Small intestine (tissue), 7 donors: ENCODE measurements around the gene CHIT1. TPM values are rescaled to one million over a fixed set of nuclear protein-coding genes. Genes with fewer than 3 reads are reported as not detected.
"Not testable (repeated sequence)": the region's sequence is repeated elsewhere in the genome, so short reads cannot be mapped to it uniquely, and the experiment has no call there.

Source experiments
- DNase-seq, 2 donors: peaks; one replicate each; pipeline versions ENCODE4 v3.0.0 to v3.0.0-alpha.2; 2013
- FAIRE-seq: peaks from 2 replicates; lab custom pipeline; 2012; peaks lifted over from hg19 to GRCh38; lab: Jason Lieb, UNC
- H3K27ac ChIP-seq, 3 donors: one replicate each; pipeline ENCODE4 v1.5.1; 2013; ENCODE audit warnings: low read length in 2 of 3, mild to moderate bottlenecking in 2 of 3, control low read depth in 1 of 3, inconsistent platforms in 1 of 3, low read depth in 1 of 3, moderate library complexity in 1 of 3
- H3K27me3 ChIP-seq, 3 donors: one replicate each; pipeline ENCODE4 v1.6.1; 2013; ENCODE audit warnings: low read length in 3 of 3, inconsistent platforms in 1 of 3; ENCODE audit not compliant: control insufficient read depth in 3 of 3, insufficient read depth in 3 of 3
- H3K36me3 ChIP-seq, 3 donors: one replicate each; pipeline ENCODE4 v1.6.1; 2013; ENCODE audit warnings: low read length in 3 of 3, inconsistent platforms in 1 of 3, low read depth in 1 of 3, mild to moderate bottlenecking in 1 of 3, moderate library complexity in 1 of 3; ENCODE audit not compliant: control insufficient read depth in 3 of 3, insufficient read depth in 2 of 3
- H3K4me1 ChIP-seq, 3 donors: one replicate each; pipeline ENCODE4 v1.6.1; 2013; ENCODE audit warnings: low read length in 2 of 3, inconsistent platforms in 1 of 3, low read depth in 1 of 3, mild to moderate bottlenecking in 1 of 3, moderate library complexity in 1 of 3; ENCODE audit not compliant: control insufficient read depth in 3 of 3, insufficient read depth in 2 of 3
- H3K4me3 ChIP-seq, 3 donors: one replicate each; pipeline ENCODE4 v1.5.1; 2013; ENCODE audit warnings: low read length in 3 of 3, control low read depth in 1 of 3, inconsistent platforms in 1 of 3, low read depth in 1 of 3, mild to moderate bottlenecking in 1 of 3, moderate library complexity in 1 of 3
- H3K9me3 ChIP-seq, 2 donors: one replicate each; pipeline ENCODE4 v1.6.1; 2013; ENCODE audit warnings: low read depth in 1 of 2, low read length in 1 of 2; ENCODE audit not compliant: control insufficient read depth in 2 of 2, insufficient read depth in 1 of 2
- WGBS, 3 donors: extraction: QIAGEN DNeasy Blood & Tissue Kit; methylation state at CpG; one replicate each; pipeline ENCODE4 v1.1.7; 2013; 5-methylcytosine and 5-hydroxymethylcytosine counted together
- polyA plus RNA-seq, 4 donors: library from polyadenylated mRNA; stranded (reverse) in 3 of 4; unstranded in 1 of 4; fragments of 200-250 nt in 3 of 4; fragments of 120-200 nt in 1 of 4; gene quantifications; one replicate each; pipeline versions ENCODE4 v1.2.1 to v1.2.3, GENCODE V29; 2013
- donor health status: healthy with polysubstance abuse.
- donor health status: control.
- donor health status: control.
- donor health status: Bipolar disorder and iron deficiency.
- donor health status: healthy.

CHIT1 gene
- polyA plus RNA-seq, 4 donors: 0.07 to 0.43 TPM; not detected in 2

GRCh38 chr1:203234901-203235300 lies 5.4 kb upstream of the CHIT1 start:
- H3K27me3 ChIP-seq: peaks cover 0 to 16% (median 6%) of the 10 kb centered on the region in 3 donors
- 88 to 89% (median 89%) methylated on average over 7 of the region's 7 CpGs for WGBS, 3 donors
- FAIRE-seq: not testable (repeated sequence)

GRCh38 chr1:203228670-203229069 lies 803 bp downstream of the CHIT1 start:
- no peaks in the 10 kb centered on the region for H3K36me3 ChIP-seq
- DNase-seq (no peak), FAIRE-seq (no peak)
- 60 to 66% (median 64%) methylated on average over 4 of the region's 4 CpGs for WGBS, 3 donors
- H3K4me1 ChIP-seq: no peaks in the 10 kb centered on the region
- no peak overlapping the region for H3K4me3 ChIP-seq
- H3K27ac ChIP-seq: no peak overlapping the region
- H3K27me3 ChIP-seq: peaks cover 0 to 17% (median 0%) of the 10 kb centered on the region in 3 donors
- H3K9me3 ChIP-seq: no peaks in the 10 kb centered on the region

More at GRCh38 chr1:203234901-203235300, 5.4 kb upstream of the CHIT1 start:
- not testable (repeated sequence) for H3K4me1 ChIP-seq, H3K36me3 ChIP-seq, H3K27ac ChIP-seq, H3K4me3 ChIP-seq, DNase-seq
- H3K9me3 ChIP-seq: peaks cover 0 to 17% of the 10 kb centered on the region in 2 donors

GRCh38 chr1:203227371-203228083 lies 1.9 kb downstream of the CHIT1 start:
- Histone ChIP-seq H3K27ac (no peak overlapping the region), H3K36me3 (no peaks in the 10 kb centered on the region), H3K4me1 (no peaks in the 10 kb centered on the region), H3K4me3 (no peak overlapping the region), H3K9me3 (no peaks in the 10 kb centered on the region), H3K27me3 (peaks cover 0 to 18% (median 0%) of the 10 kb centered on the region in 3 donors)
- FAIRE-seq: no peak
- no peak for DNase-seq
- WGBS, 3 donors: 83 to 87% (median 84%) methylated on average over 9 of the region's 9 CpGs

GRCh38 chr1:203225071-203225470 lies 4.4 kb downstream of the CHIT1 start:
- H3K4me3 ChIP-seq: no peak overlapping the region
- no peaks in the 10 kb centered on the region for H3K4me1 ChIP-seq
- DNase-seq: no peak
- 54 to 66% (median 61%) methylated on average over 4 of the region's 4 CpGs for WGBS, 3 donors
- no peak overlapping the region for H3K27ac ChIP-seq
- peaks cover 0 to 9% (median 0%) of the 10 kb centered on the region in 3 donors for H3K27me3 ChIP-seq
- H3K9me3 ChIP-seq: no peaks in the 10 kb centered on the region
- no peak for FAIRE-seq
- no peaks in the 10 kb centered on the region for H3K36me3 ChIP-seq

GRCh38 chr1:203223012-203223775 lies 6.3 kb downstream of the CHIT1 start:
- FAIRE-seq: no peak
- Histone ChIP-seq H3K27me3 (peaks cover 0 to 9% (median 0%) of the 10 kb centered on the region in 3 donors), H3K4me1 (no peaks in the 10 kb centered on the region), H3K9me3 (no peaks in the 10 kb centered on the region), H3K27ac (no peak overlapping the region), H3K36me3 (no peaks in the 10 kb centered on the region), H3K4me3 (no peak overlapping the region)
- WGBS, 3 donors: 71 to 82% (median 76%) methylated on average over 18 of the region's 18 CpGs
- no peak for DNase-seq

- no peak overlapping the region for H3K4me3 ChIP-seq
- no peaks in the 10 kb centered on the region for H3K36me3 ChIP-seq
- no peaks in the 10 kb centered on the region for H3K4me1 ChIP-seq
- DNase-seq (no peak), FAIRE-seq (no peak)
- H3K27ac ChIP-seq: no peak overlapping the region
- H3K9me3 ChIP-seq: no peaks in the 10 kb centered on the region
- WGBS, 3 donors: 79 to 82% (median 80%) methylated on average over 8 of the region's 8 CpGs
- peaks cover 0 to 12% (median 2%) of the 10 kb centered on the region in 3 donors for H3K27me3 ChIP-seq
Observed at GRCh38 chr1:203219934-203220333, 9.5 kb downstream of the CHIT1 start.

GRCh38 chr1:203219171-203219570 lies 10.3 kb downstream of the CHIT1 start:
- no peak overlapping the region for H3K27ac ChIP-seq
- WGBS, 3 donors: 63 to 85% (median 82%) methylated on average over 1 of the region's 1 CpG
- no peak overlapping the region for H3K4me3 ChIP-seq
- FAIRE-seq (no peak), DNase-seq (no peak)
- no peaks in the 10 kb centered on the region for H3K36me3 ChIP-seq
- no peaks in the 10 kb centered on the region for H3K9me3 ChIP-seq
- H3K4me1 ChIP-seq: no peaks in the 10 kb centered on the region
- H3K27me3 ChIP-seq: peaks cover 0 to 12% (median 2%) of the 10 kb centered on the region in 3 donors

- H3K27ac ChIP-seq: no peak overlapping the region
- no peak for DNase-seq
- WGBS, 3 donors: 75 to 89% (median 81%) methylated on average over 7 of the region's 7 CpGs
- FAIRE-seq: no peak
- no peaks in the 10 kb centered on the region for H3K9me3 ChIP-seq
- no peaks in the 10 kb centered on the region for H3K36me3 ChIP-seq
- H3K27me3 ChIP-seq: peaks cover 0 to 6% (median 2%) of the 10 kb centered on the region in 3 donors
- no peaks in the 10 kb centered on the region for H3K4me1 ChIP-seq
- no peak overlapping the region for H3K4me3 ChIP-seq
Observed at GRCh38 chr1:203217668-203218067, 11.8 kb downstream of the CHIT1 start.
